K562 (cell line): ENCODE measurements around the gene FANCD2OS.

Source experiments
- CTCF ChIP-seq, 3 experiments: IDR thresholded peaks in 2 of 3; conservative IDR thresholded peaks in 1 of 3; 2 replicates each; pipeline ENCODE4 v1.5.1; 2011 to 2012; ENCODE audit warnings: low read length in 3 of 3, mild to moderate bottlenecking in 3 of 3, control low read depth in 2 of 3, improper control_type of control experiment in 1 of 3, inconsistent platforms in 1 of 3, low read depth in 1 of 3, mixed read lengths in 1 of 3, moderate library complexity in 1 of 3; ENCODE audit not compliant: insufficient read depth in 2 of 3
- KDM1A ChIP-seq, 2 experiments: fragments of 450-650 bp; IDR thresholded peaks; 2 replicates each; pipeline ENCODE4 v1.6.1; 2016; ENCODE audit warnings: mild to moderate bottlenecking in 2 of 2
- LEF1 ChIP-seq: fragments of 450-650 bp; IDR thresholded peaks from 2 replicates; pipeline ENCODE4 v1.6.1; 2016; ENCODE audit warnings: mild to moderate bottlenecking
- TAF15 ChIP-seq: fragments of 200-400 bp; formaldehyde crosslinking; IDR thresholded peaks from 2 replicates; pipeline ENCODE4 v1.6.1; 2017; ENCODE audit warnings: mild to moderate bottlenecking, low read depth, low read length, moderate library complexity
- TF ChIP-seq, protein P1 (sequence below), 2 experiments: fragments of 450-650 bp in 1 of 2; IDR thresholded peaks; 2 replicates each; pipeline ENCODE4 v1.6.1; 2011 to 2017; ENCODE audit warnings: low read depth in 2 of 2, antibody characterized with exemption in 1 of 2, borderline replicate concordance in 1 of 2, low read length in 1 of 2, mild to moderate bottlenecking in 1 of 2, mixed read lengths in 1 of 2; ENCODE audit not compliant: control insufficient read depth in 1 of 2

DNA sequence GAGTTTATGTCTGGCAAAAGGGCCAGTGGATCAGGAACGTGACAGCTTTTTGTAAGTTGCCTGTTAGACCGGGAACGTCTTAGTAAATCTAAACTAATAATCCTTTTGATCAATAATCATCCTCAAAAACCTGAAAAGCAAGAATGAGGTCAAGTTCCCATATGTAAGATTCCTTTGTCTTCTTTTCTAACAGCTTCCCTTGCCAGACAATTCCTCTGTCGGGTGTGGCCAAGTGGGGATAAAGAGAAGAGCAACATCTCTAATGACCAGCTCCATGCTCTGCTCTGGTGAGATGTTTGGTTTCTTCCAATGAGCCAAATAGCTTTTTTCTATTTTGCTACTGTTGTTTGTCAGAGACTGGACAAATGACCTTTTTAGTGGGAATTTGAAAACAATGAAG is 19.8 kb downstream of the FANCD2OS start:
- TF ChIP-seq CTCF (IDR thresholded peaks at IDR 0.05 in 2 of 3, conservative IDR thresholded peaks at IDR 0.05 in 1 of 3; ENCODE audit: insufficient read depth in 2 of 3, low read depth in 1 of 3, low read length in 3 of 3) (no peak), TAF15 (no peak), KDM1A (IDR thresholded peaks at IDR 0.05) (no peak), LEF1 (no peak)
- TF ChIP-seq, protein P1, sequence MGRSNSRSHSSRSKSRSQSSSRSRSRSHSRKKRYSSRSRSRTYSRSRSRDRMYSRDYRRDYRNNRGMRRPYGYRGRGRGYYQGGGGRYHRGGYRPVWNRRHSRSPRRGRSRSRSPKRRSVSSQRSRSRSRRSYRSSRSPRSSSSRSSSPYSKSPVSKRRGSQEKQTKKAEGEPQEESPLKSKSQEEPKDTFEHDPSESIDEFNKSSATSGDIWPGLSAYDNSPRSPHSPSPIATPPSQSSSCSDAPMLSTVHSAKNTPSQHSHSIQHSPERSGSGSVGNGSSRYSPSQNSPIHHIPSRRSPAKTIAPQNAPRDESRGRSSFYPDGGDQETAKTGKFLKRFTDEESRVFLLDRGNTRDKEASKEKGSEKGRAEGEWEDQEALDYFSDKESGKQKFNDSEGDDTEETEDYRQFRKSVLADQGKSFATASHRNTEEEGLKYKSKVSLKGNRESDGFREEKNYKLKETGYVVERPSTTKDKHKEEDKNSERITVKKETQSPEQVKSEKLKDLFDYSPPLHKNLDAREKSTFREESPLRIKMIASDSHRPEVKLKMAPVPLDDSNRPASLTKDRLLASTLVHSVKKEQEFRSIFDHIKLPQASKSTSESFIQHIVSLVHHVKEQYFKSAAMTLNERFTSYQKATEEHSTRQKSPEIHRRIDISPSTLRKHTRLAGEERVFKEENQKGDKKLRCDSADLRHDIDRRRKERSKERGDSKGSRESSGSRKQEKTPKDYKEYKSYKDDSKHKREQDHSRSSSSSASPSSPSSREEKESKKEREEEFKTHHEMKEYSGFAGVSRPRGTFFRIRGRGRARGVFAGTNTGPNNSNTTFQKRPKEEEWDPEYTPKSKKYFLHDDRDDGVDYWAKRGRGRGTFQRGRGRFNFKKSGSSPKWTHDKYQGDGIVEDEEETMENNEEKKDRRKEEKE (IDR thresholded peaks at IDR 0.05; ENCODE audit: borderline replicate concordance in 1 of 2, control insufficient read depth in 1 of 2, low read depth in 2 of 2, low read length in 1 of 2), result no peak
